IPS DF 6.9 (cell line): ENCODE measurements around the gene ATF7.

ENCODE experiments used
- DNase-seq: peaks from one replicate; pipeline ENCODE4 v3.0.0-alpha.2; 2013; ENCODE audit warnings: low read depth, low spot score
- H3K27ac ChIP-seq: one replicate; pipeline ENCODE4 v1.5.1; 2013; ENCODE audit warnings: low read length, control low read depth
- H3K27me3 ChIP-seq: 2 replicates; pipeline ENCODE4 v1.6.1; 2013; ENCODE audit warnings: mild to moderate bottlenecking, low read length; ENCODE audit not compliant: control insufficient read depth, insufficient read depth
- H3K36me3 ChIP-seq: 2 replicates; pipeline ENCODE4 v1.6.1; 2013; ENCODE audit warnings: low read length; ENCODE audit not compliant: control insufficient read depth, insufficient read depth
- H3K4me1 ChIP-seq: 2 replicates; pipeline ENCODE4 v1.6.1; 2013; ENCODE audit warnings: low read length; ENCODE audit not compliant: control insufficient read depth, insufficient read depth
- H3K4me3 ChIP-seq: 2 replicates; pipeline ENCODE4 v1.5.1; 2013; ENCODE audit warnings: mild to moderate bottlenecking, low read length
- H3K9me3 ChIP-seq: 2 replicates; pipeline ENCODE4 v1.6.1; 2013; ENCODE audit warnings: low read length, inconsistent platforms; ENCODE audit not compliant: control insufficient read depth, insufficient read depth
- WGBS: extraction: QIAGEN DNeasy Blood & Tissue Kit; methylation state at CpG from one replicate; pipeline ENCODE4 v1.1.7; 2013; ENCODE audit warnings: mixed read lengths, missing lambda C conversion rate; ENCODE audit not compliant: insufficient read length, insufficient coverage; 5-methylcytosine and 5-hydroxymethylcytosine counted together

Gene ATF7

DNA sequence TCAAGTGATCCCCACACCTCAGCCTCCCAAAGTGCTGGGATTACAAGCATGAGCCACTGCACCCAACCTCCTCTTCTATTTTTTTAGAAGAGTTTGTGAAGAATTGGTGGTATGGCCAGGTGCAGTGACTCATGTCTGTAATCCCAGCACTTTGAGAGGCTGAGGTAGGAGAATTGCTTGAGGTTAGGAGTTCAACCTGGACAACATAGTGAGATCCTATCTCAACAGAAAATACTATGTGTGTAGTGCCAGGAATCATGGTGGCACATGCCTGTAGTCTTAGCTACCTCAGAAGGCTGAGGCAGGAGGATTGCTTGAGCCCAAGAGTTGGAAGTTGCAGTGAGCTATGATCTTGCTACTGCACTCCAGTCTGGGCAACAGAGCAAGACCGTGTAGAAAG is 5.5 kb upstream of the ATF7 start:
- DNase-seq, result no peak
- Histone ChIP-seq H3K4me1 (no peaks in the 10 kb centered on the region), H3K27me3 (no peaks in the 10 kb centered on the region), H3K4me3 (no peak overlapping the region), H3K9me3 (no peaks in the 10 kb centered on the region), H3K36me3 (no peaks in the 10 kb centered on the region), H3K27ac (no peak overlapping the region)
- no CpG with 5 or more reads among the region's 1 CpG for WGBS

DNA sequence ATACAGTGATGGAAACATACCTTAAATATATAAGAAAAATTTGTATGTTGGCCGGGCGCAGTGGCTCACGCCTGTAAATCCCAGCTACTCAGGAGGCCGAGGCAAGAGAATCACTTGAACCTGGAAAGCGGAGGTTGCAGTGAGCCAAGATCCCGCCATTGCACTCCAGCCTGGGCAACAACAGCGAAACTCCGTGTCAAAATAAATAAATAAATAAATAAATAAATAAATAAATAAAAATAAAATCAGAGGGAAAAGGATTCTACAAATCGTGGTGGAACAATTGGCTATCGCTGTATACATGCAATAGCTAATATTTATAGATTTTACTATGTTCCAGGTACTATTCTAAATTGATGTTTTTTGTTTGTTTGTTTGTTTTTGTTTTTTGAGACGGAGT is 1.7 kb upstream of the ATF7 start:
- Histone ChIP-seq H3K4me1 (no peaks in the 10 kb centered on the region; the same call in 1 of the 2 replicates), H3K27me3 (no peaks in the 10 kb centered on the region), H3K36me3 (no peaks in the 10 kb centered on the region), H3K9me3 (no peaks in the 10 kb centered on the region), H3K4me3 (no peak overlapping the region), H3K27ac (no peak overlapping the region)
- no peak for DNase-seq
- WGBS, result no CpG with 5 or more reads among the region's 11 CpGs

DNA sequence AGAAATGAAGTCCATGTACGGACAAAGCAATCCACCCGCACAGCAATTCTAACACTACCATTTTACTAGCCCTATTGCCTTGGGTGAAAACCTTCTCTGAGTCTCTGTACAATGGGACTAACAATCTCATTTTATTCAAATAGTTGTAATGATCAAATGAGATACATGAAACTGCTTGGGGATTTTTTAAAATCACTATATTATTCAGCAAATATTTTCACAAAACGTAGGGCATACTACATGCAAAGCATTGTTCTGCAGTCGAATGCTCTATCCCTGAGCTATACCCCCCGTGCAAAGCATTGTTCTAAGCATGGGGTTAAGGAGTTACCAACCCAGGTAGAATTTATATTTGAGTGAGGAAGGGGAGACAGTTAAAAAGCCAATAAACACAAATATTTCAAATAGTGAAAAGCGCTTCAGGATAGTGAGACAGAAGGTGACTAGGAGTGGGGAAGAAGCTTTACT is 554 bp upstream of the ATF7 start:
- Histone ChIP-seq H3K27ac (no peak overlapping the region), H3K27me3 (no peaks in the 10 kb centered on the region), H3K4me1 (no peaks in the 10 kb centered on the region; the same call in 1 of the 2 replicates), H3K36me3 (no peaks in the 10 kb centered on the region), H3K4me3 (peak overlapping the region; percentile 77; the same call in 1 of the 2 replicates), H3K9me3 (no peaks in the 10 kb centered on the region)
- WGBS, result no CpG with 5 or more reads among the region's 6 CpGs
- no peak for DNase-seq

GRCh38 chr12:53625373-53625945 is 723 bp downstream of the ATF7 start:
- 100% methylated on average over 1 of the region's 5 CpGs for WGBS
- no peak overlapping the region for H3K27ac ChIP-seq
- no peaks in the 10 kb centered on the region for H3K36me3 ChIP-seq
- no peaks in the 10 kb centered on the region for H3K27me3 ChIP-seq
- H3K4me3 ChIP-seq, result peak overlapping the region; percentile 27; the same call in 1 of the 2 replicates
- H3K4me1 ChIP-seq, result no peaks in the 10 kb centered on the region; the same call in 1 of the 2 replicates
- H3K9me3 ChIP-seq, result no peaks in the 10 kb centered on the region
- DNase-seq, result no peak

- no peaks in the 10 kb centered on the region; the same call in 1 of the 2 replicates for H3K4me1 ChIP-seq
- H3K27me3 ChIP-seq, result no peaks in the 10 kb centered on the region
- no peak overlapping the region for H3K4me3 ChIP-seq
- H3K36me3 ChIP-seq, result no peaks in the 10 kb centered on the region
- whole genome bisulfite sequencing, result no CpG with 5 or more reads among the region's 4 CpGs
- no peak for DNase-seq
- no peak overlapping the region for H3K27ac ChIP-seq
- no peaks in the 10 kb centered on the region for H3K9me3 ChIP-seq
Measured at GRCh38 chr12:53624956-53625355, 1.2 kb downstream of the ATF7 start.

GRCh38 chr12:53624458-53624857 is 1.7 kb downstream of the ATF7 start:
- no CpG with 5 or more reads among the region's 3 CpGs for WGBS
- Histone ChIP-seq H3K27me3 (no peaks in the 10 kb centered on the region), H3K4me1 (no peaks in the 10 kb centered on the region; the same call in 1 of the 2 replicates), H3K36me3 (no peaks in the 10 kb centered on the region), H3K4me3 (no peak overlapping the region), H3K27ac (no peak overlapping the region), H3K9me3 (no peaks in the 10 kb centered on the region)
- no peak for DNase-seq

DNA sequence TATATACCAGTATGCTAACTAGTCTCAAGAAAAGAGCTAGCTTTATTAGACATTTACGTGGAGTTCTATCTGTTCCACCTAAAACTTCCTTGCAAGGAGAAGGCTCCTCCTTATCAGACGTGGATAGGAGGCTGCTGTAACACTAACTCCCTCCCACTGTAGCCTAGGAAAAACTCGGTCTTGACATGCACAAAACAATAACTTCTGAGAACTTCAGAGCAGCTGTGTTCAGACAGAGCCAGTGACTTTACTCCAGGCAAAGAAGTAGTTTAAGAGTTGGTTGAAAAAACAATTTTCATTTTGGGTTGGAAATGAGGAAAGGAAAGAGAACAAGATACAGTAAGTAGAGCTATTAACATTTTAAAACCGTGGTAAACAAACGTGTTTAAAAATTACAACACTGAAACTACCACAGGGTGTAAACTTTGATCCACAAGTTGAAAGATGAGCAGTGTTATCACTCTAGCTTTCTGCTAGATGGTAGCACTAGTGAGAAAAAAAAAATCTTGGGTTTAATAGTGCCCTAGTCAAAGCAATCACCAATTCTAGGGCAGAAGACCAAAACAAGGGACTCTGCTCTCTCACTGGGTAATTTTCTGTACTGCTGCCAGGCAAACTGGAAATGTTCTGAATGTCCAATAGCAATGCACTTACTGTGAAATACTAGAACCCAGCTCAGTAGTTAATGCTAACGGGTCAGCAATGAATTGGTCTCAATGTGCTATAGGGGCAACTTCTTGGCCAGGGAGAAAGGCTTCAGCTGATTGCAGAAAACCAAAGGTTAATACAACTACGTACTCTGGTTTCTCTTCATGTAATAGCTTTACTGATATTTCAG is 2.4 kb downstream of the ATF7 start:
- no CpG with 5 or more reads among the region's 7 CpGs for WGBS
- Histone ChIP-seq H3K36me3 (no peaks in the 10 kb centered on the region), H3K9me3 (no peaks in the 10 kb centered on the region), H3K27ac (no peak overlapping the region), H3K4me3 (no peak overlapping the region), H3K4me1 (no peaks in the 10 kb centered on the region; the same call in 1 of the 2 replicates), H3K27me3 (no peaks in the 10 kb centered on the region)
- no peak for DNase-seq

- DNase-seq, result no peak
- no peaks in the 10 kb centered on the region for H3K36me3 ChIP-seq
- H3K27ac ChIP-seq, result no peak overlapping the region
- no peaks in the 10 kb centered on the region for H3K27me3 ChIP-seq
- no CpG with 5 or more reads among the region's 5 CpGs for WGBS
- H3K4me3 ChIP-seq, result no peak overlapping the region
- H3K4me1 ChIP-seq, result no peaks in the 10 kb centered on the region; the same call in 1 of the 2 replicates
- H3K9me3 ChIP-seq, result no peaks in the 10 kb centered on the region
Measured at GRCh38 chr12:53622724-53623123, 3.5 kb downstream of the ATF7 start.

- Histone ChIP-seq H3K4me1 (no peaks in the 10 kb centered on the region), H3K27ac (no peak overlapping the region), H3K36me3 (no peaks in the 10 kb centered on the region), H3K4me3 (no peak overlapping the region), H3K27me3 (no peaks in the 10 kb centered on the region), H3K9me3 (no peaks in the 10 kb centered on the region)
- no CpG with 5 or more reads among the region's 3 CpGs for WGBS
- DNase-seq, result no peak
Measured at GRCh38 chr12:53618275-53618674, 7.9 kb downstream of the ATF7 start.

DNA sequence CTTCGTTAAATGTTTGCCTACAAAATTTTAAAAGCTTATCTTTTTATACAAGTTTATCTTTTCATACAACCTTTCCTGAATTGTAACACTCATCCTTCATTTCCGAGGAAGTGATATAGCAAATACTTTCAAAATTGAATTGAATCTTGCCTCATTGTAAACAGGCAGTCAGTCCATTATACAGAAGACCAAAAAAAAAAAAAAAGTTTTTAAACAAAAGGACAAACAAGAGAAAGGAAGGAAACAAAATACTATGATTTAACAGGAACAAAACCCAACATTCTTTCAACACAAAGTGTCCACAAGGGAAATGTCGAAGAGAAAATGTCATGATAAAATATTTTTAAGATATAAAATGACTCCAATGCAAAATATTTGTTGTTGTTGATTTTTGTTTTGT is 8.5 kb downstream of the ATF7 start:
- Histone ChIP-seq H3K4me3 (no peak overlapping the region), H3K36me3 (no peaks in the 10 kb centered on the region), H3K27ac (no peak overlapping the region), H3K4me1 (no peaks in the 10 kb centered on the region), H3K9me3 (no peaks in the 10 kb centered on the region), H3K27me3 (no peaks in the 10 kb centered on the region)
- DNase-seq, result no peak
- no CpG with 5 or more reads among the region's 3 CpGs for WGBS
